PFSK-1 (cell line): ENCODE results near the gene TIAM2.

ENCODE experiments used
- POLR2AphosphoS5 ChIP-seq: IDR thresholded peaks from 2 replicates; pipeline ENCODE4 v1.6.1; 2012; ENCODE audit warnings: low read depth, mild to moderate bottlenecking, control low read depth, low read length, moderate library complexity
- SIN3A ChIP-seq: IDR thresholded peaks from 2 replicates; pipeline ENCODE4 v1.6.1; 2012; ENCODE audit warnings: mild to moderate bottlenecking, low read length, moderate library complexity, borderline replicate concordance; ENCODE audit not compliant: insufficient read depth
- TAF1 ChIP-seq: IDR thresholded peaks from 2 replicates; pipeline ENCODE4 v1.6.1; 2012; ENCODE audit warnings: low read length, control low read depth, borderline replicate concordance; ENCODE audit not compliant: insufficient read depth
- TF ChIP-seq, protein P1 (sequence below), 2 experiments: IDR thresholded peaks; 2 replicates each; pipeline versions ENCODE4 v1.6.1 to v1.8.0; 2011 to 2012; ENCODE audit warnings: low read depth in 2 of 2, low read length in 2 of 2, control low read depth in 1 of 2, inconsistent platforms in 1 of 2, mild to moderate bottlenecking in 1 of 2, moderate library complexity in 1 of 2; ENCODE audit not compliant: insufficient read depth in 1 of 2

- no peak for TF ChIP-seq TAF1
- no peak for TF ChIP-seq POLR2AphosphoS5
- TF ChIP-seq, protein P1, sequence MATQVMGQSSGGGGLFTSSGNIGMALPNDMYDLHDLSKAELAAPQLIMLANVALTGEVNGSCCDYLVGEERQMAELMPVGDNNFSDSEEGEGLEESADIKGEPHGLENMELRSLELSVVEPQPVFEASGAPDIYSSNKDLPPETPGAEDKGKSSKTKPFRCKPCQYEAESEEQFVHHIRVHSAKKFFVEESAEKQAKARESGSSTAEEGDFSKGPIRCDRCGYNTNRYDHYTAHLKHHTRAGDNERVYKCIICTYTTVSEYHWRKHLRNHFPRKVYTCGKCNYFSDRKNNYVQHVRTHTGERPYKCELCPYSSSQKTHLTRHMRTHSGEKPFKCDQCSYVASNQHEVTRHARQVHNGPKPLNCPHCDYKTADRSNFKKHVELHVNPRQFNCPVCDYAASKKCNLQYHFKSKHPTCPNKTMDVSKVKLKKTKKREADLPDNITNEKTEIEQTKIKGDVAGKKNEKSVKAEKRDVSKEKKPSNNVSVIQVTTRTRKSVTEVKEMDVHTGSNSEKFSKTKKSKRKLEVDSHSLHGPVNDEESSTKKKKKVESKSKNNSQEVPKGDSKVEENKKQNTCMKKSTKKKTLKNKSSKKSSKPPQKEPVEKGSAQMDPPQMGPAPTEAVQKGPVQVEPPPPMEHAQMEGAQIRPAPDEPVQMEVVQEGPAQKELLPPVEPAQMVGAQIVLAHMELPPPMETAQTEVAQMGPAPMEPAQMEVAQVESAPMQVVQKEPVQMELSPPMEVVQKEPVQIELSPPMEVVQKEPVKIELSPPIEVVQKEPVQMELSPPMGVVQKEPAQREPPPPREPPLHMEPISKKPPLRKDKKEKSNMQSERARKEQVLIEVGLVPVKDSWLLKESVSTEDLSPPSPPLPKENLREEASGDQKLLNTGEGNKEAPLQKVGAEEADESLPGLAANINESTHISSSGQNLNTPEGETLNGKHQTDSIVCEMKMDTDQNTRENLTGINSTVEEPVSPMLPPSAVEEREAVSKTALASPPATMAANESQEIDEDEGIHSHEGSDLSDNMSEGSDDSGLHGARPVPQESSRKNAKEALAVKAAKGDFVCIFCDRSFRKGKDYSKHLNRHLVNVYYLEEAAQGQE (IDR thresholded peaks at IDR 0.05; ENCODE audit: insufficient read depth in 1 of 2, low read depth in 2 of 2, low read length in 2 of 2): no peak
- TF ChIP-seq SIN3A: no peak
Measured at GRCh38 chr6:155026706-155027045, 31.6 kb downstream of the TIAM2 start.
